SKM-1 (cell line): Measurements from ENCODE around the gene RAD50.

Experiments used
- DNase-seq: peaks from one replicate; lab custom pipeline; 2025; ENCODE audit not compliant: unreplicated experiment; lab: John Stamatoyannopoulos, UW

RAD50 gene

DNA sequence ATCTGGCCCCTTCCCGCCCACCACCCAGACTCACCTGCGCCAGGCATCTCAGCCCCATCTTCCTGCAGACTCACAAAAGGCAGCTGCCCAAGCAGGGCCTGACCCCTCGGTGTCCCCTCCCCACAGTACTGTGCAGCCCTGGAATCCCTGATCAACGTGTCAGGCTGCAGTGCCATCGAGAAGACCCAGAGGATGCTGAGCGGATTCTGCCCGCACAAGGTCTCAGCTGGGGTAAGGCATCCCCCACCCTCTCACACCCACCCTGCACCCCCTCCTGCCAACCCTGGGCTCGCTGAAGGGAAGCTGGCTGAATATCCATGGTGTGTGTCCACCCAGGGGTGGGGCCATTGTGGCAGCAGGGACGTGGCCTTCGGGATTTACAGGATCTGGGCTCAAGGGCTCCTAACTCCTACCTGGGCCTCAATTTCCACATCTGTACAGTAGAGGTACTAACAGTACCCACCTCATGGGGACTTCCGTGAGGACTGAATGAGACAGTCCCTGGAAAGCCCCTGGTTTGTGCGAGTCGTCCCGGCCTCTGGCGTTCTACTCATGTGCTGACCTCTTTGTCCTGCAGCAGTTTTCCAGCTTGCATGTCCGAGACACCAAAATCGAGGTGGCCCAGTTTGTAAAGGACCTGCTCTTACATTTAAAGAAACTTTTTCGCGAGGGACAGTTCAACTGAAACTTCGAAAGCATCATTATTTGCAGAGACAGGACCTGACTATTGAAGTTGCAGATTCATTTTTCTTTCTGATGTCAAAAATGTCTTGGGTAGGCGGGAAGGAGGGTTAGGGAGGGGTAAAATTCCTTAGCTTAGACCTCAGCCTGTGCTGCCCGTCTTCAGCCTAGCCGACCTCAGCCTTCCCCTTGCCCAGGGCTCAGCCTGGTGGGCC, 103.1 kb downstream of the RAD50 start:
- DNase-seq: no peak

DNA sequence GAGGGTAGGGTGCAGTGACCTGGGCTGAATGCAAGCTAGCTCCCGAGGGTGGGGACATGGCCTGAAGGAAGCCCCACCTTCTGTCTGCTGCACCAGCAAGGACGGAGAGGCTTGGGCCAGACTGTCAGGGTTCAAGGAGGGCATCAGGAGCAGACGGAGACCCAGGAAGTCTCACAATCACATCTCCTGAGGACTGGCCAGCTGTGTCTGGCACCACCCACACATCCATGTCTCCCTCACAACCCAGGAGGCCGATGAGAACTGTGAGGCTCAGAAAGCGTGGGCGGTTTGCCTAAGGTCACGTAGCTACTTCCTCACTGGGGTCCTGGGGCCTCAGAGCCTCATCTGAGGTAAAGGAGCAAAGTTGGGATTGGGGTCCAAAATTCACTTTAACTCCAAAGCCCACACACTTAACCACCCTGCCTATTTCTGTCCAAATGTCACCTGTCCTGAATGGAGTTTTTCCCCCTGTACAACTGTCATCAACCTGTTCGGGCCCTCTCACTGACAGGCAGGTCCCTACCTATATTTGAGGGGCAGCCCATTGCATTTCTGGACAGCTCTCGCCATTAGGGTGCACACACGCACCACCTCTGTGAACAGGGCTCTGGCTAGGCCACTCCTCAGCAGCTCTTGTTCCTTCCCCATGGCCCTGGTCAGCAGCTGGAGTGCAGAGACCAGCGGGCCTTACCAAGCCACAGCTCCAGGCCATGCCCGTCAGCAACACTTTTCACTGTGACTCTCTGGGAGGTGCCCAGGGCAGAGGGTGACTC, 104.6 kb downstream of the RAD50 start:
- no peak for DNase-seq

DNA sequence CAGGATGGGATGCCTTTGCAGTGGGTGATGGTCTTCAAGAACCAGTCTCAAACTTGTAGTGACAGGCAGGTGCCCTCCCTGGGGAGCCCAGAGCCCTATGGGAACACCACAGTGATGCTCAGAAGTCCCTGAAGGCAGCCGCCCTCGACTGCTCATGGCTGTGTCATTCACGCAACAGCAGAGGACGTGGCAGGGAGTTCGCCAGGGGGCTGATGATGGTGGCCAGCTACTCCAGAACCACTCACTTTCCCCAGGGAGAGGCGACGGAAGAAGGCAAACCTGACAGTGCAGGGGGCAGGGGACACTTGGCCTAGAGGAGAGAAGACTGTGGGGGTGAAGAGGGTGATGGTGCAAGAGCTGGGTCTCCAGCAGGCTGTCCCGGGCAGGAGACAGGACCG, 105.2 kb downstream of the RAD50 start:
- DNase-seq: no peak

DNA sequence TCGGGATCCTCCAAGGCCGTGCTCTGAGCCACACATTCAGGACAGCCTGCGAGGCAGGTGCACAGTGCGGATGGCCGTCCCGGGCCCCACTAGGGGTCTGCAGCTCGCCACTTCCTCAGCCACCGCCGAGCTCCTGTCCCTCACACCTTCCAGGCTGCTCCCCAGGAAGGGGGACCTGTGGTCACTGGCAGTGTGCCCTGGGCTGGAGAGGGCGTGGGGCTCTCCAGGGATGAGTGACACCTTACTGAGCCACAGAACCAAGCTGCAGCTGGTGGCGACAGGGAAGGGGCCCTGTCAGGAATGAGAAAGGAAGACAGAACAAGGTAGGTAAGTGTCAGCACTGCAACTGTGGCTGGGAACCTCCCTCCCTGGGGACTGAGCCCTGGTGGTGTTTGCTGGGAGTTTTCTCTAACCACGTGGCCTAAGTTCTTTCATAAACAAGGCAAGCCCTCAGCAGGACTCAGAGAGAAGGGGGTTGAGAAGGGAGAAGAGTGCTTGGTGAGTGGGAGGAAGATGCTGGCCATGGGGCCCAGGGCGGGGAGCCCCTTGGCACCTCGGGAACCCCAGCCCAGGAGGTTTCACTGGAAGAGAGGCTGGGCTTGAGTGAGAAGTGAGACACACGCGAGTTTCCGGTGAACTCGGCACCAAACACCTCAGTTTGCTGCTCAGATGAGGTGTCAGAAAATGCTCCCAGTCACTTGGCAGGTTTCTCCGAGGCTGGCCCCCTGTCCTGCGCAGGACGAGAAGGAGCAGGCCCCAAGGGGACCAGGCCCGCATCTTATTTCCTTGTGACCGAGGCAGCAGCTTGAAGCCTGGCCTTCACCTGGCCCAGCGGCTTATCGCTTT, 106.4 kb downstream of the RAD50 start:
- DNase-seq: no peak

DNA sequence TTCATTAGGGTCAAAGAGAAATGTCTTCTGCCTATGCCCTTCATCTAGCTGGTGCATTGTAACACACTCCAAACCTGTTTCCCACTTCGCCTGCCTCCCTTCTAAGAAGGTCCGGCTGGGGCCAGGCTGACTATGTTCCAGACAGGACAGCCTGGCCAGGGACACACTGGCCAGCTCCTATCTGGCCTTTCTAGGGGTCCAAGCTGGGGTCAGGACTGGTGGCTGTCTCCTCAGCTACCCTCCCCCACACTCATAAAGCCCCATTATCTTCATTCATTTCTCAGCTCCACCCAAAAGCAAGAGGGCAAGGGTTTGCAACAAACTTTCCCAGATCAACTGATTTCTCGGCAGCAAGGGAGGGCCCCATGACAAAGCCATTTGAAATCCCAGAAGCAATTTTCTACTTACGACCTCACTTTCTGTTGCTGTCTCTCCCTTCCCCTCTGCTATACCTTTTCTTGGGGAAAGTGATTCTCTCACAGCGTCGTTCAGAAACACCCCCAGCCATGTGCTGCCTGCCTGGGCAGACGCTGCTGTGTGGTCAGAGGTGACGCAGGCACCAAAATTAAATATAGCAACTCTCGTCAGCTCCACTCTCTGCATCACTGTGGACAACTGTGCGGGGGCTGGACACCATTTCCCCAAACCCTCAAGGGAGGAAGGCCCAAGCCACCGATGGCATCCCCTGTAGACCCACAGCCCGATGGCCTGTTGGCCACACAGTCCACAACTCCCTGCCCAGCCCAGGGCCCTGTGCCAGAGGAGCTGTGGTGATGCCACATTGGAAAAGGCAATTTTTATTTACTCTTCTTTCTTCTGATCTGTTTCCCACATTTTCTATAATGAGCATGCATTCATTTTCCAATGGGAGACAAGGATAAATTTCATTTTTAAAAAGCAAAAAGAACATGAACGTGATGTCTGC, 107.3 kb downstream of the RAD50 start:
- no peak for DNase-seq

DNA sequence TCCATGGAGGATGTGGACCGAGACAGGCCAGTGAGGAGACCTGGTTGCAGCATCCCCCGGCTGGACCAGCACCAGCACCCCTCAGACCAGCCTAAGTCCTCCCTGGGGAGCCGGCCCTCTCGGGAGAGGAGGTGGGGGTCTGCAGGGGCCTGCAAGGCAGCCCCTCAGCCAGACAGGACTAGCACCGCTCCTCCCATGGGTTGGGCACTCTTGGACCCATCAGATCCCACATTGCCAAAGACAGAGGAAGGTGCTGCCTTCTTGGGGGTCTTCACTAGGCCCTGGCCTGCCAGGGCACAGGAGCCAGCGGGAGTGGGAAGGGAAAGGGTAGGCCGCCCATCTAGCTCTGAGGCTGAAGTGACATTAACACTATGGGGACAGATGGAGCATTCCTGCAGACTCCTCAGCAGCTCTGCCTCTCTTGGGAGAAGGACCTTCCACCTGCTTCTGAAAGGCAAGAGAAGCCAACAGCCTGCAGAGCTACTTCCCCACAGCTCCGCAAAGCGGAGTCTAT, 108.0 kb downstream of the RAD50 start:
- no peak for DNase-seq

DNA sequence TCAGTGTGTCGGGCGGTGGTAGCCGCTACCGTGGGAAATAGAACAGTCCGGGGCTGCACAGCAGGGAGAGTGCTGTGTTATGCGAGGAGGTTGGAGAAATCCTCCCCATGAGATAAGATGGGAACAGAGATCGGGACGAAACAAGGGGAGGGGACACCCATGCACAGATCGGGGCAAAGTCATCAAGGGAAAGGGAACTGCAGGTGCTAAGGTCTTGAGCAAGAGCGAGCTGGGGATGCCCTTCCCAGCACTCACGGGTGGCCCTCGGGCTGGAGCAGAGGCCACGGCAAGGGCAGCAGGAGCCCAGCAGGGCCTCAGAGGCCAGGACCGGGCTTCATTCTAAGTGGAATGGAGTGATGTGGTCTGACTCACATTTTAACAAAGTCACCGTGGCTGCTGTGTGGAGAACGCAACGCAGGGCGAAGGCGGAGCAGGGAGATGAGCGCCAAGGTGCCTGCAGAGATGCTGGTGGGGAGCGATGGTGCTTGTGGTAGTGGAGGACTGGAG, 108.8 kb downstream of the RAD50 start:
- no peak for DNase-seq

DNA sequence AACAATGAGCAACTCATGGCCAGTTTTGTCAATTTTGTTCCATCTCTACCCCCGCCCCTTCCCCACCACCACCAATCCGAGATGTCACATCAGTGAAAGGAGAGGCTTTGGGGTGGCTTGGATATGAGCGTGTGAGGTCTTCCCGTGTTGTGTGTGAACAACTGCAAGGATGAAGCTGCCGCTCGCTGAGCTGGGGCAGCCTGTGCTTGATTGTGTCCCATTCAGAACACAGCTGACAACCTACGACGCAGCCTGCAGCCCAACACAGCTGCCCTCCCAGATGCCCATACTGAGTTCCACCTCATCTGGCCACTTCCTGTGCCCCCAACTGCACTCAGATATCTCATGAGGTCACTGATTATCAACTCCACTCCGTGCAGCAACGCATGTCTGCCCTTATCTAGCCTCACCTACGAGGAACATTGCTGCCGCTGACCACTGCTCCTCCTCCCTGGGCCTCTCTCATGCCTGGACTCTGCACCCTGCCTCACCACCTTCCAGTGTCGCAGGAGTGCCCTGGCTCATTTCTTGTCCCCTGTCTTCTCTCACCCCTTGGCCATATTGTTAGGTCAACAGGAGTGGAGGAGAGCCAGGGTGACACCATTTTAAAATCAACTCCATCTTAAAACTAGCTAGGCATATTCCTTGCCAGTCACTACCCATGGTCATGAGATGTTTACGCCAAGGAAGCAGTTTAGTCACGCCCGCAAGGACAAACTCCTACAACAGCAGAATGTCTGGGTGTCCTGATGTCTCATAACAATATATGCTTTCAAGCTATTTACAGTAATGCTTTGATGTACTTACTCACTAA, 109.7 kb downstream of the RAD50 start:
- DNase-seq: no peak

DNA sequence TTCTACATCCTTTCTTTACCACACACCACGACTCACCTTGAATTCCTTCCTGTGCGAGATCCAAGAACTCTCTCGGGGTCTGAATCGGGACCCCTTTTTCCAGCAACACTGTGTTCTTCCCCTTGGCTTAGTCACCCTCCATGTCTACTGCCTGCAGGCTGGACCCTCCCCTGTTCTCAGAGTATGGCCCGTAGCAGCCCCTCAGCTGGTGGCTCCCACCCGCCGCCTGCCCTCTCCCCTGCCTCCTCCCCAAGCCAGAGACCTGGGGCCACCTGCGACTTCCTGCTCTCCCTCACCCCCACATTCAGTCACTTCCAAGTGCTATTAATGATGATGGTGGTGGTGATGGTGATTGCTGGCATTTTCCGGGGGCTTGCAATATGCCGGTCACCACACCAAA, 110.5 kb downstream of the RAD50 start:
- no peak for DNase-seq

DNA sequence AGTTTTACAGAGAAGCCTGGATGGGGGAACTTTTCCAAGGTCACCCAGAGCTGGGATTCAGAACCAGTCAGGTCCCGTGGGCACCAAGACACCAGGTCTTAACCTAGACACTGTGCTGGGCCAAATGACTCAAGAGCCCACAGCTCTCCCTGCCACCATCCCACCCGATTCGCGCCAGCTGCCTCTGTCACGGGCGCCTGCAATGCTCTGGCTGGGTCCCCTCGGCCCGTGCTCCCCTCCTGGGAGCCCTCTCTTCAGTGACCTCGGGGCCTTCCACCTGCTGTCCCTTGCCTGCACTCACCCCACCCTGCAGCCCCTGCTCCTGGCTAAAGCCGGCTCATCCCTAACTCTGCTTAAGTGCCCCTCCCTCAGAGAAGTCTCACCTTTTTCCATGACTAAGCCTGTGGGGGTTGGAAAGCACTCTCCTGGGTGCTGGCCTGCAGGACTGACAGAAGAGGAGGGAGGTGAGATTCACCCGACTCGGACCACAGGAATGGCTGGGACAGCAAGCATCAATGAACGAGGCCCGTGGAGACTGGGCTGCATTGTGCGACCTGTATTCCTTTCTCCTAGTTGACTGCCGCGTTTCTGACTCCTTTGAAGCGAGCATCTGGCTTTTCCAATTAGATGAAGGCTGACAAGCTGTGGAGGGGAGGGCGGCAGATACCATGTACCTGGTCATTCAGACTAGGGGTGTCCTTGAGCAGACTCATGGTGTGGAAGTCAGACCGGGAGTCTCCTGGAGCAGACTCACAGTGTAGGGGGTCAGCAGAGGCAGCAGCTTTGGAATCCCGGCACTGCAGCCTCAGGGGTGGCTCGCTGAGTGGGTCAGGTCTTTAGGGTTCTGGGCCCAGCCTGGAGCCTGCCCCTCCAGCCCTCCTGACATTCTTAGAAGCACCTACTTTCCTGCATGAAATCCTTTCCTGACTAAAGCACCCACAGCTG, 111.3 kb downstream of the RAD50 start:
- DNase-seq: no peak

DNA sequence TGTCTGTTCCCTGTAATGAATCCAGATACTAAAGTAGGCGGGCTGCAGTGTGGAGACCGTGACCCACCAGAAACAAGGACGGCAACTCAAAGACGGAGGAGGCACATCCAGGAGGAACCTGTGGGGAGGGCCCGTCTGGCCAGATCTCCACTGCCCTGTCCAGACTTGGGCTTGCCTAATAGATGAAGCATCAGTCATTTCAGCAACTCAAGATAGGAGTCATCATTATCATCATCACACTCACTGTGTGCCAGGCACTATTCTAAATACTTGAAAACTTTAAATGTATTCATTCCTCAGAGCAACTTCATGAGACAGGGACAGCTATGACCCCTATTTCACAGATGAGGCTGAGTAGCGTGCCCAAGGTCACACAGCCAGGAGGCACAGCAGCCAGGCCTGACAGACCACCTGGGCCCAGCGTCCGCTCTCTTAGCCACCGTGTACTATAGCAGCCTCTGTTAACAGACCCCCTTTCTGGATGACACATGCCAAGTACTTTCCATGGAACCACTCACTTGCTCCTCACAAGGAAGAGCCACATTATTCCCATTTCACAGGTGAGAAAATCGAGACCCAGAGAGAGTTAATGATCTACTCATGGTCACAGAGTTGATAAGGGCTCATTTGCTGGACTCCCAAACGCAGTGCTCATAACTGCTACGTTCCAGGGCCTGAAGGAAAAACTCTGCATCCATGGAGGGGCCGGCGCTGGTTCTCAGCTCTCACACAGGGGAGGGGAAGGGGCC, 112.1 kb downstream of the RAD50 start:
- no peak for DNase-seq

DNA sequence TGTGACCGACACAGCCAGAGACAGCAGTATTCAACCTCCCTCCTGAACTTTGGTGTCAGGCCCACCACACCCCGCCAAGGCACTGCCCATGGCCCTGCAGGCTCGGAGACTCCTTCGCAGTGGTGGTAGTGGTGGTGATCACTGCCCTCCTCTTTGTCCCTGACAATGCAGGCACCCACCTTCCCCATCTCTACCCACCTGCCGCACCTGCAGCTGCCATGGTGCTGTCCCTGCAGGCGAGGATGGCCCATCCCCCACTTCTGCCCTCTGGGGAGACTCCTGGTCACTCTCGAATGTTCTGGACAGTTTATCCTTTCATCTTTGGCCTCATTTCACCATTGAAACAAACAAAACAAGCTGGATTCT, 112.7 kb downstream of the RAD50 start:
- no peak for DNase-seq

DNA sequence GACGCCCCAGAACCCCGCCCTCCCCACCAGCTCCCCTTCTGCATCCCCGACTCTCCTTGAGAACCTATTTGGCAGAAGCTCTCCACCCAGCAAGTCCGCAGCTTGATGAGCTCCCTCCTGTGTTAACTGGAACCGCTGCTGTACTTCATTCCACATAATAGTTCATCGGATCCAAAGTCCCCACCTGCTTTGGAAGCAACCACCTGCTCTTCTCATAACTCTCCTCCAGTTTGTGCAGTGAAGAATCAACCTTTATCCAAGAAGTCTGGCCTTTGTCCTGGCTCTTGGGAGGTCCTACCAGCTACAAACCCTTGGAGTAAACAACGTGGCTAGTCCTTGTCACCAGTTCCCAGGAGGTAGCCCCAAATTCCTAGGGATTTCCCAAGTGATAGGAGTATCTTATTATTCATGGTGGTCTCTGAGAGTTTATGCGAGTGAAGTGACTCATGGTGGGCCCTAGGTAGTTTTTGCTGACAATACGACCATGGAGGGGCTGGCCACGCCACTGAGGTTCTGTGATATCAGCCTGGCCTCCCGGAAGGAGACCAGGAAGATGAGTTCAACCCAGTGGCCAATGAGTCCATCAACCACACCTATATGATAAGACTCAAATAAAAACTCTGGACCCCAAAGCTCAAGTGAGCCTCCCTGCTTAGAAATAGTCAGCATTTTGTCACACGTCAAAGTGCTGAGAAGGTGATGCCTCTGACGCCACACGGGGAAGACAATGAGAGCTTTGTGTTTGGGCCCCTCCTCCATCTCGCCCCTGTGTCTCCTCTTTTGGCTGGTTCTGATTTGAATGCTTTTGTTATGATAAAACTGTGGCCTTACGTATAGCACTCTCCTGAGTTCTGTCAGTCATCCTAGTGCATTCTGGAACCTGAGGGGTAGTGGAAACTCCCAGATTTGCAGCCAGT, 113.4 kb downstream of the RAD50 start:
- no peak for DNase-seq

DNA sequence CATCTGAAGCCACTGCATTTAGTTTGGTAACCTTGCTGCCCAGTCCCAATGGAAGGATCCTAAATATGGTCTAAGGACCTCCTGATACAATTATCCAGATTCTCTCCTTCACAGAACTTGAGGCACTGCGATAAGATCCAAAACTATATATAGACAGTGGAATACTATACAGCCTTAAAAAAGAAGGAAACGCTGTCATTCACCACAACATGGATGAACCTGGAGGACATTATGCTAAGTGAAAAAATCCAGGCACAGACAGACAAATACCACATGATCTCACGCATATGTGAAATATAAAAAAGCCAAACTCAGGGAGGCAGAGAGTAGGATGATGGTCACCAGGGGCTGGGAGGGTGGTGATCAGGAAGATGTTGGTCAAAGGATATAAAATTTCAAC, 114.2 kb downstream of the RAD50 start:
- DNase-seq: no peak

DNA sequence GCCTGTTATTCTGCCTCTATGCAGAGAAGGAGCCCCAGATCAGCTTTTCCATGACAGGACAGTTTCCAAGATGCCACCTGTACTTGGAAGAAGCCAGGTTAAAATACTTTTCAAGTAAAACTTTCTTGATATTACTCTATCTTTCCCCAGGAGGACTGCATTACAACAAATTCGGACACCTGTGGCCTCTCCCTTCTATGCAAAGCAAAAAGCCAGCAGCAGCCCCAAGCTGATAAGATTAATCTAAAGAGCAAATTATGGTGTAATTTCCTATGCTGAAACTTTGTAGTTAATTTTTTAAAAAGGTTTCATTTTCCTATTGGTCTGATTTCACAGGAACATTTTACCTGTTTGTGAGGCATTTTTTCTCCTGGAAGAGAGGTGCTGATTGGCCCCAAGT, 116.7 kb downstream of the RAD50 start:
- DNase-seq: no peak

DNA sequence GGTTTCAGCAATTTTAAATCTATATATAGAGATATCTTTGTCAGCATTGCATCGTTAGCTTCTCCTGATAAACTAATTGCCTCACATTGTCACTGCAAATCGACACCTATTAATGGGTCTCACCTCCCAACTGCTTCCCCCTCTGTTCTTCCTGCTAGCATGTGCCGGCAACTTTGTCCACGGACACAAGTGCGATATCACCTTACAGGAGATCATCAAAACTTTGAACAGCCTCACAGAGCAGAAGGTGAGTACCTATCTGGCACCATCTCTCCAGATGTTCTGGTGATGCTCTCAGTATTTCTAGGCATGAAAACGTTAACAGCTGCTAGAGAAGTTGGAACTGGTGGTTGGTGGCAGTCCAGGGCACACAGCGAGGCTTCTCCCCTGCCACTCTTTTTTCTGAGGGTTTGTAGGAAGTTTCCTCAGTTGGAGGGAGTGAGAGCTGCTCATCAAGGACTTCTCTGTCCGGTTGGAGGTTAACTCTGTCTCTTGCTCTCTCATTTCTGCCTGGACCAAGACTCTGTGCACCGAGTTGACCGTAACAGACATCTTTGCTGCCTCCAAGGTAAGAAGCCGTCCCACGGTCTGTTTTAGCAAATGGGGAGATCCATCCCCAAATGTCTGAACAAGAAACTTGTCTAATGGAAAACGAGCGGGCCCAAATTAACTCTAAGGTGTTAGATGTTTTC, 117.3 kb downstream of the RAD50 start, which contains the start of gene IL4:
IL4 (plus strand) TSS at position 51 of the 692 bp plus-strand sequence; CDS start at position 113, 62 bp downstream.
- no peak for DNase-seq
